ENCODE data around the gene HSD11B1L.

The HSD11B1L gene, protein sequence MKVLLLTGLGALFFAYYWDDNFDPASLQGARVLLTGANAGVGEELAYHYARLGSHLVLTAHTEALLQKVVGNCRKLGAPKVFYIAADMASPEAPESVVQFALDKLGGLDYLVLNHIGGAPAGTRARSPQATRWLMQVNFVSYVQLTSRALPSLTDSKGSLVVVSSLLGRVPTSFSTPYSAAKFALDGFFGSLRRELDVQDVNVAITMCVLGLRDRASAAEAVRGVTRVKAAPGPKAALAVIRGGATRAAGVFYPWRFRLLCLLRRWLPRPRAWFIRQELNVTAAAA

DNA sequence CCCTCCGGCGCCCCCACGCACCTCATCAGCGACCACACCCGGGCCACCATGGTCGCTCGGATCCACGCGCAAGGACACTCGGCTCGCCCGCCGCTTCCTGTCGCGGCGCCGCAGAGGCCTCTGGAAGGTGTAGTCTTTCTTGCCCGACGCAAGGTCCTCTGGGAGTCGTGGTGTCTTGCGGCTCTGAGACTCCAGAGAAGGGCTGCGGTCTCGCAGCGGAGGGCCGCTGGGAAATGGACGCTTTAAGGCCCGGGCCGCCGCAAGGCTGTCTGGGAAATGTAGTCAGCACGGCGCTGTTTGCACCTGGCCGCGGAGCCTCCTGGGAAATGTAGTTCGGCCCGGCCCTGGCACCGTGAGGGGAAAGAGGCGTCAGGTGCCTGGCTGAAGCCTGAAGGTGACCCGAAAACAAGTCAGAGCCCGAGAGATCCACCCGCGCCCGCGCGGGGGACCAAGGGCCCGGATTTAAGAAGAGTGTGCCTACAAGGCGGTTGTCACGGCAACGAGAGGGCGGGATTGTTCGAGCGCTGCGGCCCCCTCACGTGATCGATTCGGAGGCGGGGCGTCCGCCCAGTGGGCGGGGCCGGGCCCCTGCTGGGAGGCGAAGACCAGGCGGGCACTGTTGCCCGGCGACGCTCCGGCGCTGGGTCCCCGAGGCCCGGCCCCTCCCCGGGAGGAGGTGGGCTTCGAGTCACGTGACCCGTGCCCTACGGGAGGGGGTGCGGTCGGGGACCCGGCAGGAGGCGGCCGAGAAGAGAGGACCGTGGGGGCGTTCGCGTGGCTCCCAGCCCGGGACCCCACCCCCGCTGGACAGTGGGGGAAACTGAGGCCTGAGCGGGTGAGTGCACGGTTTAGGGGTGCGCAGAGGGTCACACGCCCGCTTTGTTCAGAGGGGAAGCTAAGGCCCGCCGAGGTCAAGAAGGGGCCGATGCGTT is at the start of gene HSD11B1L, which contains the start of gene MICOS13:
Gene HSD11B1L (plus strand): TSS at position 591 of the 932 bp plus-strand sequence. CDS start 3,806 bp downstream, outside the sequence.
Gene MICOS13 (minus strand): TSS at position 80 of the 932 bp plus-strand sequence. CDS start 30 bp downstream, at position 50.
- peak; percentile 98 for DNase-seq (ENCODE audit: low spot score)

DNA sequence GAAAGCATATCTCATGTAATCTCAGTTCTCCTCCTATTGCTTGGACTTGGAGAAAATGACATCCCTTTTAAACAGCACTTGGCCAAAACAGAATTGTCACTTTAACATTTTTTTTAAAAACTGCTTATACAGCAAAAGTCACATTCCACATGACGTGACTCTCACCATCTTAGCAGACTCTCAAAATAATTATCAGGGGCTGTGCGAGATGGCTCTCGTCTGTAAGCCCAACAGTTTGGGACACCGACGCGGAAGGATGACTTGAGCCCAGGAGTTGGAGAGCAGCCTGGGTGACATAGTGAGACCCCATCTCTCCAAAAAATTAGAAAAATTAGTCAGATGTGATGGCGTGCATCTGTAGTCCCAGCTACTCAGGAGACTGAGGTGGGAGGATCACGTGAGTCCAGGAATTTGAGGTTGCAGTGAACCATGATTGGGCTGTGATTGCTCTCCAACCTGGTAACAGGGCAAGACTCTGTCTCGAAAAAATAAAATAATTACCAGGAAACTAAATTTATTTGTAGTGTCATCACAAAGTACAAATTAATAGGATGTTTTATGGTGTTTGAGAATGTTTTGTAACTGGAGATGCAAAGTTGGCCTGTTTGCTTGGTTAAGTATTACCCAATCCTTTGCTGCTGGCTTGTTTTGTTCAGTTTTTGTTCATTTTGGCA is 49.1 kb upstream of the HSD11B1L start:
- no peak for DNase-seq (ENCODE audit: low spot score)

DNA sequence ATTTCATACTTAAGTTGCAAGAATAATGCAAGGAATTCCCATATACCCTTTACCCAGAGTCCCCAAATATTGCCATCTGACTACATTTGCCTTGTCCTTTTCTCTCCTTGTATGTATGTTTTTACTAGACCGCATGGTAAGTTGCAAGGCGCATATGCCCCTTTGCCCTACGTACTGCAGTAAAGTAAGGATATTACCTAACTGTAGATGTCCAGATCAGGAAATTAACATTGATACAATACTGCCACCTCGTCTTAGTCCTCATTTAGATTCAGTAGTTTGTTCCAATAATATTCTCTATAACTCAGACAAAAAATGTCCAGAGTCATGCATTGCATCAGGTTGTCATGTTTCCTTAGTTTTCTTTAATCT is 48.6 kb upstream of the HSD11B1L start:
- no peak for DNase-seq (ENCODE audit: low spot score)

DNA sequence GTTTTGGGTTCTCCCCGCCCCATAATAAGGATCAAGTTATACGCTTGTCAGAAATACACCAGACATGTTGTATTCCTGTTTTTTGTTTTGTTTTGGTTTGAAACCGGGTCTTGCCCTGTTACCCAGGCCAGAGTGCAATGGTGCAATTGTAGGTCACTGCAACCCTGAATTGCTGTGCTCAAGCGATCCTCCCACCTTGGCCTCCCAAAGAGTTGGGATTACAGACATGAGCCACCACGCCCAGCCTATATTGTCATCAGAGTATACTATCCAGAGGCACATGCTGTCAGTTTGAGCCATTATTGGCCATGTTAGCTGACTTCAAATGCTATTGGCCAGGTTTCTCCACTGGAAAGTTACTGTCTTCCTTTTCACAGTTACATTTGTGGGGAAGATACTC is 48.2 kb upstream of the HSD11B1L start:
- DNase-seq (ENCODE audit: low spot score), result no peak

DNA sequence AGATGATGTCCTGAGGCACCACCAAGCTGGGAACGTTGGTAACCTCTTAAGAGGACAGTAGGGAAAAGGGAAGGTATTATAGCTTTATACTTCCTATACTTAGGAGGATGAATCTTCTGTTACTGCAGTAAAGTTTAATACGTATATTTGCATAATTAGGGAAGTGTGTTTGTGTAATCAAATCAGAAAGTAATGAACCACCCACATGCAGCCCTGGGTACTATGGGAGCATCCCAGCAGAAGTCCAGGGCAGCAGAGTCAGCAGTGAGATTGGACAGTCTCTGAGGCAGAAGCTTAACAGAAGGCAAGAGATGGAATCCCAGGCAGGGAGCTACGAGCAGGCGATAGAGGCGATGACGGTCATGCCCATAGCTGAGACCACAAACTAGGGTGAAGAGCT is 45.4 kb upstream of the HSD11B1L start:
- DNase-seq (ENCODE audit: low spot score), result no peak

DNA sequence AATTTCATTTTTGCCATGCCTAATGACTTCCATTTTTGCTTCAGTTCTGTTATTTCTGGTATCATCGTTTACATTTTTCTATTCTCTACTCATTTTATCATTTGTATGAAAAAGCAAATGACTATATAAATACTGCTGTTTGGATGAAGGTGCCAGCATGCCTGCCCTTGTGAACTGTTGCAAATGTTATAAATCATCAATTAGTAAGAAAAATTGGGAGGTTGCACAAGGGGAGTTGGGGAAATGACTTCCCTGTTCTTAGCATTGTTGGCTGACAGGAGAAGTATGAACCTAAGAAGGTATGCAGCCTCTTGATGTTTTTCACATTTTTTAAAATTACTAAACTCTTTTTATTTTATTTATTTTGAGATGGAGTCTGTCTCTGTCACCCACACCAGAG is 42.9 kb upstream of the HSD11B1L start:
- DNase-seq (ENCODE audit: low spot score), result no peak

DNA sequence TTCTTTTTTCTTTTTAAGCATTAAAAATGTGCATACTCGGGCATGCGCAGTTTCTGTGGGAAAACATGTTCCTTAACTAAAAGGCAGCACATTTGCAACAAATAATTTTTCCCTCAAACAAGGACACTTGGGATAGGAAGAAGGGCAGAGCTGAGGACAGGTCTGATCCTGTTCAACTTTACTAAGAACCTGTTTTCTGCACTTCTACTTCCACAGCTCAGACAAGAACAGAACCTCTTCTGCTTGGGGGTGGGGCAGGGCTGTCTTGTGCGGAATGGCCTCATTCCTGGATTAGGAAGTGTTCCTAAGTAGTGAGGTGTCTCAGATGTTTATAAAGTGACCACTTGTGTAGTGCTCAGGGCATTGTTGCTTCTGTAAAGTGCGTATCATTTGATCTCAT is 39.7 kb upstream of the HSD11B1L start:
- no peak for DNase-seq (ENCODE audit: low spot score)

DNA sequence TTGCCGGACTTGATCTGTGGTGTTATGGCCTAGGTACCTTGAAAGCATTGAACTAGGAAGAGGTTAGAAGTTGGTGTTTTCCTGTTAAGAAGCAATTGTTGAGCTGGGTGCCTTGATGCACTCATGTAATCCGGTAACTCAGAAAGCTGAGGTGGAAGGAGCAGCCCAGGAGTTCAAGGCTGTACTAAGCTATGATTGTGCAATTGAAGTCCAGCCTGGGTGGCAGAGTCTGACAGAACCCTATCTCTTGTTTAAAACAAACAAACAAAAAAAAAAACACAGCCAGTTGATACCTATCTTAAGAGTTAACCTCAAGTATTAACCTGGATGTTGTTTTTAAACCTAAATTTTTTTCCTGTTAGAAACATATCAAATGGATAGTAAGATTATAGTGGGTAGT is 38.6 kb upstream of the HSD11B1L start:
- no peak for DNase-seq (ENCODE audit: low spot score)

DNA sequence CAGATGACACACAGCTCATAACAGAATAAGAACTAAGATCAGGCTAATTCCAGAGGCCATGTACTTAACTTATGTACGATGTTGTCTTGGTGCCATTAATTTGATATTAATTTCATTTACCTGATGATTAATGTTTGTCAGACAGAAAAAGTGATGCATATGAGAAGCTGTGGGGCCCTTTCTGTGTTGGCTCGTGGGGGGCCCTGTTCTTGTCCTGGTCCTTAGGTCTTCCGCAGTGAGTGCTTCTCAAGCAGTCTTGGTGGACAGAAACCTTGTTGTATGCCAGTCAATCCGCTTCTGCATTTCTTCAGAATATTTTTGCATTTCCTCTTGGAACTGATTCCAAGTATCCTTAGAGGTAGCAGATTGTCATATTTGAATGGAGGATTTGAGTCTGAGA is 37.8 kb upstream of the HSD11B1L start:
- no peak for DNase-seq (ENCODE audit: low spot score)

DNA sequence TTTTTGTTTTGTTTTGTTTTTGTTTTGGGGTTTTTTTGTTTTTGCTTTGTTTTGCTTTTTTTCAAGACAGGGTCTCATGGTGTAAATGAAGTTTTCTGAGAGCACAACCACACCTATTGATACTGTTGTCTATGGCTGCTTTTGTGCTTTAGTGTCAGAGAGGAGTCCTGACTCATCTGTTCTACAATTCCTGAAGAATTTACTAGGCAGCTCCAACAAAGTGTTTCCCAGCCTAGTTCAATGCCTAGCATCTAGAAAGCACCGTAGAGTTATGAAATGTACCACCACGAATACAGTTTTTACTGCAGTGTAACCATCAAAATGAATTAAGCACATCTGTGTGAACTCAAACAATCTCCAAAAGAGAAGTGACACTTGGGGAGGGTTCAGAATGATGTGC is 36.8 kb upstream of the HSD11B1L start:
- no peak for DNase-seq (ENCODE audit: low spot score)

DNA sequence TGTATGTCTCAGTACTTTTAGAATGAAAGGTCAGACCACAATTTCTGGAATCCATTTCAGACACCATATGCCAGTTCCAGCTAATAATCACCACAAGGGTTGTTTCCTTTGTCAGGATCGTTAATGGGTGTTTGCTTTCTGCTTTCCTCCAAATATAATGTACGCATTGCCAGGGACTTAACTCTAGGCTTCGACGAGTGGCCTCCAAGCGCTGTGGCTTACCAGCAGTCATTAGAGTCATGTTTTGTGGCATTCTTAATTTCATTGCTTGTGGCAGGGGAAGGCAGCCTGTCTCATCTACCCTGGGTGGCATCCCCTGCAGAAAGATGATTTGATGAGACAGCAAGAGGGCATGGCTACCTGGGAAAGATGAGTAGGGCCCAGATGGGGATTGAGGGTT is 35.4 kb upstream of the HSD11B1L start:
- no peak for DNase-seq (ENCODE audit: low spot score)

DNA sequence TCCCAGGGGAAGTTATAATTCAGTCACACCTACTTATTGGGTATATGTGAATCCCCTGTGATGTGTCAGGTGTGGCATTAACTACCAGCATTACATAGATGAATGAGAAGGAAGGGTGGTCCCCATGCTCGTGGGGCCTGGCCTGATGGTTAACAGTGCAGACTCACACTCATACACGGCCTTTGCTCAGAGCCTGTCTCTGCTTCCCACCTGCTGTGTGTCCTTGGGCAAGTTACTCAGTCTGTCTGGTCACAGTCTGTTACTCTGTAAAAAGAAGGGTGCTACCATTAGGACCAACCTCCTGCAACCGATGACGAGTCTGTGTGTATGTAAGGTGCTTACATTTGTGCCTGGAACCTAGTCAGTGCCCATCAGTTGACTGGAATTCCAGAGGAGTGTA is 34.1 kb upstream of the HSD11B1L start:
- no peak for DNase-seq (ENCODE audit: low spot score)

DNA sequence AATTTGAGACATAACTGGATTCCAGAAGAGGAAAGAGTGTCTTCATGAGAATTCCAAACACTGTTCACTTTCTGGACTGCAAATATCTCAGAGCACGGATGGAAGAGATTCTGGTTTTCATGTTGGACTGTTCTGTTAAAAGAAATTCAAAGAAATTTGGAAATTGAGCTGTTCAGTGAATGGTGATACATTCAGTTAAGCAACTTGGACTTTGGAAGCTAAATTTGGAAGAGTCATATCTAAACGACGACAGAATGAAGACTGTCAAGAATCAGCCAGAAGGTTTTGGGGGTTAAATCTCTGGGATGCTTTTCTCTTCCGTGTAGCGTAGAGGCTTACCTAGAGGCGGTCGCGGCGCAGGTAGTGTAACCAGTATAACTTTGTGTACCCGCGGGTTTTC is 32.4 kb upstream of the HSD11B1L start:
- DNase-seq (ENCODE audit: low spot score), result no peak

DNA sequence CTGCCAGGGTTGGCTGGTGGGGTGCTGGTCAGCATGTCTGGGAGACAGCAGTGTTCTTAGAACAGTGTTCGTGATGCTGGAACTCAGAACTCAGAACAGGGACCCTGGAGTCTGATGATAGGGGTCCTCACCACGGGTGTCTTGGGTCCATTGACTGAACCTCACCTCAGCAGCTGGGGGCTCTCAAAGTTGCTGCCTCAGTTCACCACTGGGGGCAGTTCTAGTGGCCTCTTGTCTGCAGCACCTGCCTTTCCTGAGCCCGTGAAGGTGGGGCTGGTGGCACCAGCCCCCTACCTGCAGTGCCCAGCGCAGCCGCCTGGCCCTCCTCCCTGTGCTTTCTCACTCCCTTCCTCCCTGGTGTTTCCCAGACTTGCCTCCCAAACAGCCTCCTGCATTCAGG is 29.5 kb upstream of the HSD11B1L start:
- no peak for DNase-seq (ENCODE audit: low spot score)

DNA sequence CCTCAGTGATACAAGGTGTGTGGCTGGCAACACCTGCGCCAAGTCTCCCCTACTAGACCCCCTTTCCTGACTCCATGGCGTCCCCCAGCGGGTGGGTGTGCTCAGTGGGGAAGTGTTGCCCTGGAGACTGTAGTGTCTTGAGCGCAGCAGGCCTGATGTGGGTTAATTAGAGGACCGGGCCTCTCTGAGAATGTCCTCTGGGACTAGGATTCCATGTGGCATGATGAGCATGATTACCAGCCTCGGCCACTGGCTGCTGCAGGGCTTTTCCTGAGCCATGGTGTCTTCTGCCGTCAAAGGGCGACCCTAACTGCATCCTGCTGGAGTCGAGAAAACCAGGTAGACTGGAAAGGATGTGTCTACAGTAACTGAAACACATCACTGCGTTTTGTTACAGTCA is 28.6 kb upstream of the HSD11B1L start:
- no peak for DNase-seq (ENCODE audit: low spot score)

DNA sequence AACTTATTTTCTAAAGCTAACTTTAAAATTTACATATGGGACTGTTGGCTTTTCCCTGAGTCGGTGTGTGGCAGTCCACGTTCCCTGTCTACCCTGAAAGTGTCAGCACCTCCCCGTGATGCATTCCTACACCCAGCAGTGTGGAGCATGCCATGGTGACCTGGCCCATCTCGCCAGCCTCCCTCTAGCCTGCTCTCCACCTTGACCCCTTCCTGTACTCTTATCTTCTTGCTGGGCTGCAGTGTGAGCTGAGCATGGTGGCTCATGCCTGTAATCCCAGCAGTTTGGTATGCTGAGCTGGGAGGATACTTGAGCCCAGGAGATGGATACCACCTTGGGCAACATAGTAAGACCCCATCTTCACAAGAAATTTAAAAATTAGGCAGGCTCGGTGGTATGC is 25.9 kb upstream of the HSD11B1L start:
- no peak for DNase-seq (ENCODE audit: low spot score)

DNA sequence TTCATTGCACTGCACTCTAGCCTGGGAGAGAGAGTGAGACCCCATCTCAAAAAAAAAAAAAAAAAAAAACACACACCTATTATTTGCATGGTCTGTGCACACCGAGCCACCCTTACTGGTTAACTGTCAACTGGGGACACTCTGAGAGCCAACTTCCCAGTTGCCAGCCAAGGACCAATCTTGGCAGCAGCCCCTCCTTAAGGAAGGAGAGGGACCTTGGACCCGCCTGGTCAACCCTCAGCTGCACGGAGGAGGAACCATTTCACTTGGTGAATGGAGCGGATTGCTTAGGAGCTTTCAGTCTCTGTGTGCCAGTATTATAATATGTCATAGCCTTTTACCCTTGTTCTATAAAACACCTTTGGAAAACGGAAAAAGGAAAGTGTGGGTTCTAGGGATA is 25.4 kb upstream of the HSD11B1L start:
- DNase-seq (ENCODE audit: low spot score), result no peak

DNA sequence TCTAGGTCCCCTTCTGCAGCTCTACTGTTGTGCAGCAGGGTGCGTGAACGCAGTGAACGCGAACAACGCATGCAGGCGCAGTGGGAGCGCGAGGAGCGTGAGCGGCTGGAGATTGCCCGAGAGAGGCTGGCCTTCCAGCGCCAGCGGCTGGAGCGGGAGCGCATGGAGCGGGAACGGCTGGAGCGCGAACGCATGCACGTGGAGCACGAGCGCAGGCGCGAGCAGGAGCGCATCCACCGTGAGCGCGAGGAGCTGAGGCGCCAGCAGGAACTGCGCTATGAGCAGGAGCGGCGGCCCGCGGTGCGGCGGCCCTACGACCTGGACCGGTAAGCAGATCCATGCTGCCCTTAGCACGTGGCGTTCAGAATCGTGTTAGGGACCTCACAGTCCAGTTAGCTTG is 19.3 kb upstream of the HSD11B1L start:
- DNase-seq (ENCODE audit: low spot score), result no peak

DNA sequence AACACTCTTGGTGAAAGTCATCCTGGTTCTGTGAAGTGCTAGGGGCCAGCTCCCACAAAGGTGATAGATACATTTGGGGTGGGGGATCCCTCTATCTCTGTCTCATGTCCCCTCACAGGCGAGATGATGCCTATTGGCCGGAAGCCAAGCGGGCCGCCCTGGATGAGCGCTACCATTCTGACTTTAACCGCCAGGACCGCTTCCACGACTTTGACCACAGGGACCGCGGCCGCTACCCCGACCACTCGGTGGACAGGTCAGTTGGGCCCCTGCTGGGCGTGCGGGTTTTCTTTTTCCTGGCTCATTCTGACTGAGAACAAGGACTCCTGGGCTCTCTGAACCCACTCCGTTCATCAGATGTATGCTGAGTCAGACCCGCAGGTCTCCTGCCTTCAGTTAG is 16.9 kb upstream of the HSD11B1L start:
- DNase-seq (ENCODE audit: low spot score), result no peak

DNA sequence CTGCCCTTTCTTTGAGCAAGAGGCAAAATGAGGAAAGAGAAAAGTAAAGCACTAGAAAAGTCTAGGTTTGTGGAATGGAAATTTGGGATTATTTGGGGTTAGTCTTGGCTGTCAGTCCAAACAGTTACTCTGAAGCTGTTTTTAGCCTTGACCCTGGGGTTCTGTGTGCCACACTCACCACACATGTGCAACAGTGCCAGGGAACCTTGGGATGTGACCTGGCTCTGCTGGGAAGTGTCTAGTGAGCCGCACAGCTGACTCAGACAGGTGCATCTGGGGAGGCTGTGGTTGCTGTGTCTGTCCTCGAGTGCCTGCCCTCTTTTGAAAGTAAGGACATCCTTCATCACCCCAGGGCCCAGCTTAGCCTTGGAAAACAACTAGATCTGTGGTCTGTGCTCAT is 16.3 kb upstream of the HSD11B1L start:
- no peak for DNase-seq (ENCODE audit: low spot score)

DNA sequence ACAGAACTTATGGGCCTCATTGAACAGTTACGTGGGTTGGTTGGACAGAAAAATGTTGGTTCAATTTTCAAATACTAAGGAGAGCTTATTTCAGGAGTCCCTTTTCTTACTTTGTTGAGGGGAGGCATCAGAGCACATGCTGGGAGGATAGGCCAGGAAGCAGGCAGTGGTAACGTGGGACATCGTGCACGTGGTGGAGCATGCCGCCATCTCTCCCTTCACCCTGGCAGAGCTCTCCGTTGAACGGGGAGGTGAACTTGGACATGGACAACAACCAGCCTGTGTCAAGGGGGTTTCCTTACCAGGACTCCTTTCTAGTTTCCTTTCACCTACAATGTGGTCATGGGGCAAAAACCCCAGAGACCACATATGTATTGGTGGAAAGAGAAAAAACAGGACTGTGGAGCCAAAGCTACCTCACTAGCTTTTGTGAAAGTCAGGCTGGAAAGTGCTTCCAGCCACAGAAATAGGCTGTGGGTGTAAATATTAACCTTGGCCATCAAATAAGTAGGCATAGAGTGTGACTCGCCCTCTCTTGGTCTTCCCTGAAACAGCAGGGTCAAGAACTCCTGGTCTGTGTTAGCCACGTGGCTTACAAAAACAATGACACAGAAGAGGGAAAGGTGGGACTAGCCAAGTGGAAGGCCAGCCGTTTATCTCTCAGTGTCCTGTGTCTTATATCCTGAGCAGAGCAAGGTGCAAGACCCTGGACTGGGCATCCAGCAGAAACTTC is 14.9 kb upstream of the HSD11B1L start:
- no peak for DNase-seq (ENCODE audit: low spot score)

Data from LoVo (cell line).